Activated CD4-positive, alpha-beta T cell treated with anti-CD3 and anti-CD28 coated beads, Interleukin-2, amount 50 U/mL, for 24 hours (primary cell): ENCODE results near the gene ANXA2R.
A peak's percentile ranks its signal among the peaks of the same experiment; 100 is the strongest.

ENCODE experiments used
- DNase-seq, 2 donors: peaks; one replicate each; pipeline ENCODE4 v3.0.0-alpha.2; 2020; ENCODE audit warnings: low read depth in 1 of 2, low spot score in 1 of 2

ANXA2R gene

GRCh38 chr5:43001748-43002147, 38.4 kb downstream of the ANXA2R start:
- DNase-seq = no peak

GRCh38 chr5:43000914-43001313, 39.2 kb downstream of the ANXA2R start:
- no peak for DNase-seq

GRCh38 chr5:43000111-43000840, 39.8 kb downstream of the ANXA2R start:
- DNase-seq = no peak

GRCh38 chr5:42995360-42995751, 44.8 kb downstream of the ANXA2R start:
- no peak for DNase-seq

- DNase-seq = peak; percentile 71 to 84
Observed at GRCh38 chr5:42994555-42995359, 45.4 kb downstream of the ANXA2R start.

- DNase-seq = no peak
Observed at GRCh38 chr5:42994246-42994554, 45.9 kb downstream of the ANXA2R start.

- peak in 1 of 2 donors; percentile 38 for DNase-seq
Observed at GRCh38 chr5:42993516-42994245, 46.4 kb downstream of the ANXA2R start.

- peak; percentile 53 to 62 for DNase-seq
Observed at GRCh38 chr5:42992088-42992879, 47.8 kb downstream of the ANXA2R start.

GRCh38 chr5:42991404-42992087, 48.6 kb downstream of the ANXA2R start:
- no peak for DNase-seq

- DNase-seq = no peak
Observed at GRCh38 chr5:42990892-42991291, 49.2 kb downstream of the ANXA2R start.
